ENCODE data around the gene COX4I2. TPM values are rescaled to one million over a fixed set of nuclear protein-coding genes. Genes with fewer than 3 reads are reported as not detected.
"Not testable (repeated sequence)": the region's sequence is repeated elsewhere in the genome, so short reads cannot be mapped to it uniquely, and the experiment has no call there.

COX4I2 gene
- total RNA-seq, 1 experiment from 2014 or later: not detected

GRCh38 chr20:31608251-31608945 is 29.3 kb upstream of the COX4I2 start:
- Histone ChIP-seq H3K9me3 (ENCODE audit: low read length) (no peaks in the 10 kb centered on the region), H3K4me3 (ENCODE audit: low read length) (peak overlapping the region; percentile 97), H3K36me3 (ENCODE audit: low read depth, low read length) (0 out of 2 replicates have a peak, but pooled peaks cover 6% of the 10 kb centered on the region), H3K27ac (ENCODE audit: low read length) (peak overlapping the region; percentile 69), H3K4me1 (ENCODE audit: insufficient read depth, low read length) (peaks cover 67% of the 10 kb centered on the region), H3K27me3 (ENCODE audit: low read length) (no peaks in the 10 kb centered on the region), H4K20me1 (ENCODE audit: low read length) (peaks cover 17% of the 10 kb centered on the region), H3K9ac (ENCODE audit: low read length) (peak overlapping the region; percentile 19), H3K9me2 (replicated peaks; ENCODE audit: low read length) (no peaks in the 10 kb centered on the region), H2AFZ (ENCODE audit: low read length) (peak overlapping the region; percentile 7; the same call in 1 of the 2 replicates), H3K4me2 (ENCODE audit: low read length) (peak overlapping the region; percentile 83), H3F3A (ENCODE audit: low read length, unreplicated experiment) (peaks cover 15% of the 10 kb centered on the region), H3K79me2 (ENCODE audit: low read length) (peaks cover 33% of the 10 kb centered on the region)
- ChIA-PET CTCF (interaction anchor here (0.6 to 2.3 kb wide), 6 partner anchors 15 to 51 kb away, joined by 3 to 23 read pairs (median 6); no protein-coding TSS in a partner anchor), POLR2A (ENCODE audit: unreplicated experiment) (interaction anchor here (0.6 to 1.6 kb wide), 6 partner anchors 13 to 46 kb away, joined by 4 to 27 read pairs (median 7); no protein-coding TSS in a partner anchor)
- ATAC-seq (peak; percentile 21), DNase-seq (peak; percentile 94)
- intact Hi-C loops (cut with micrococcal nuclease): loop anchor here (1.0 kb wide), 1 partner anchor 36 kb away; no protein-coding TSS in a partner anchor
- no TSS peak for BruUV-seq (replicated peaks)
- TF ChIP-seq EZH2phosphoT487 (IDR thresholded peaks at IDR 0.05; ENCODE audit: borderline replicate concordance, low read length): 0 out of 2 replicates have a peak, but pooled peaks have one; percentile 45
- no peak for TF ChIP-seq EZH2 (IDR thresholded peaks at IDR 0.05; ENCODE audit: low read length, unreplicated experiment)
- TF ChIP-seq CTCF (conservative IDR thresholded peaks at IDR 0.05; ENCODE audit: low read depth, low read length): no peak

GRCh38 chr20:31612271-31612640 is 25.5 kb upstream of the COX4I2 start:
- intact Hi-C loops (cut with micrococcal nuclease); BruUV-seq (replicated peaks): not testable (repeated sequence)
- H3K4me2 ChIP-seq (ENCODE audit: low read length): peak overlapping the region; percentile 16; the same call in 1 of the 2 replicates

GRCh38 chr20:31615416-31615815 is 22.3 kb upstream of the COX4I2 start:
- H3K79me2 ChIP-seq (ENCODE audit: low read length): no peaks in the 10 kb centered on the region
- no peaks in the 10 kb centered on the region for H3K9me2 ChIP-seq (replicated peaks; ENCODE audit: low read length)
- no TSS peak for BruUV-seq (replicated peaks)
- H3K27me3 ChIP-seq (ENCODE audit: low read length): no peaks in the 10 kb centered on the region
- H3K9me3 ChIP-seq (ENCODE audit: low read length): no peaks in the 10 kb centered on the region
- H3K4me3 ChIP-seq (ENCODE audit: low read length): no peak overlapping the region
- H3K9ac ChIP-seq (ENCODE audit: low read length): no peak overlapping the region
- ChIA-PET POLR2A (ENCODE audit: unreplicated experiment) (no interaction called here), CTCF (interaction anchor here (0.5 kb wide), 1 partner anchor 22 kb away, joined by 7 read pairs; no protein-coding TSS in a partner anchor)
- no peaks in the 10 kb centered on the region for H3K36me3 ChIP-seq (ENCODE audit: low read depth, low read length)
- no peak overlapping the region for H3K27ac ChIP-seq (ENCODE audit: low read length)
- no peaks in the 10 kb centered on the region for H4K20me1 ChIP-seq (ENCODE audit: low read length)
- DNase-seq (no peak), ATAC-seq (no peak)
- no peak overlapping the region for H2AFZ ChIP-seq (ENCODE audit: low read length)
- H3K4me2 ChIP-seq (ENCODE audit: low read length): no peak overlapping the region
- H3F3A ChIP-seq (ENCODE audit: low read length, unreplicated experiment): no peaks in the 10 kb centered on the region
- peaks cover 22% of the 10 kb centered on the region for H3K4me1 ChIP-seq (ENCODE audit: insufficient read depth, low read length)
- intact Hi-C loops (cut with micrococcal nuclease): no loop called here
- TF ChIP-seq EZH2 (IDR thresholded peaks at IDR 0.05; ENCODE audit: low read length, unreplicated experiment) (no peak), EZH2phosphoT487 (IDR thresholded peaks at IDR 0.05; ENCODE audit: borderline replicate concordance, low read length) (no peak), CTCF (conservative IDR thresholded peaks at IDR 0.05; ENCODE audit: low read depth, low read length) (no peak)

More at GRCh38 chr20:31612271-31612640, 25.5 kb upstream of the COX4I2 start:
- H3K9me2 ChIP-seq (replicated peaks; ENCODE audit: low read length); H3K9ac ChIP-seq (ENCODE audit: low read length); H3K4me3 ChIP-seq (ENCODE audit: low read length); H3K27ac ChIP-seq (ENCODE audit: low read length); H2AFZ ChIP-seq (ENCODE audit: low read length); H3K27me3 ChIP-seq (ENCODE audit: low read length); H3K79me2 ChIP-seq (ENCODE audit: low read length); DNase-seq; H3K9me3 ChIP-seq (ENCODE audit: low read length); H3K36me3 ChIP-seq (ENCODE audit: low read depth, low read length); H4K20me1 ChIP-seq (ENCODE audit: low read length); H3F3A ChIP-seq (ENCODE audit: low read length, unreplicated experiment); ATAC-seq: not testable (repeated sequence)
- peaks cover 49% of the 10 kb centered on the region for H3K4me1 ChIP-seq (ENCODE audit: insufficient read depth, low read length)
- CTCF ChIA-PET: interaction anchor here (1.0 to 4.2 kb wide), 14 partner anchors 8 to 111 kb away, joined by 3 to 118 read pairs (median 9); no protein-coding TSS in a partner anchor
- POLR2A ChIA-PET (ENCODE audit: unreplicated experiment): interaction anchor here (0.6 to 2.0 kb wide), 4 partner anchors 39 to 55 kb away, joined by 5 to 20 read pairs (median 6); no protein-coding TSS in a partner anchor

All from PC-3 (cell line).